ENCODE data around the gene TRIP12. TPM values are rescaled to one million over a fixed set of nuclear protein-coding genes. Genes with fewer than 3 reads are reported as not detected.

The TRIP12 gene
- total and polyA plus RNA-seq, 2 experiments from 2014 or later: 21.5 to 133 TPM

GRCh38 chr2:229734410-229734809 lies 187.4 kb downstream of the TRIP12 start:
- H3K4me1 ChIP-seq (ENCODE audit: insufficient read depth): peaks cover 13% of the 10 kb centered on the region
- H3K36me3 Mint-ChIP-seq (ENCODE audit: low read depth): peaks cover 23% of the 10 kb centered on the region
- H3K4me2 ChIP-seq: peak overlapping the region; percentile 1; the same call in 1 of the 2 replicates
- no peaks in the 10 kb centered on the region for H3K79me2 ChIP-seq (replicated peaks; ENCODE audit: insufficient read depth)
- H3F3A ChIP-seq (replicated peaks; ENCODE audit: low read depth): 0 out of 2 replicates have a peak, but pooled peaks cover 4% of the 10 kb centered on the region
- no peaks in the 10 kb centered on the region for H4K20me1 ChIP-seq (replicated peaks; ENCODE audit: insufficient read depth)
- TF ChIP-seq ZNF462 (CRISPR knock-in tag; IDR thresholded peaks at IDR 0.05) (no peak), ZNF114 (CRISPR knock-in tag; IDR thresholded peaks at IDR 0.05) (no peak), POLR2AphosphoS5 (IDR thresholded peaks at IDR 0.05; ENCODE audit: low read depth) (no peak), JUNB (IDR thresholded peaks at IDR 0.05; ENCODE audit: unreplicated experiment) (no peak), CTCF (conservative IDR thresholded peaks at IDR 0.05; ENCODE audit: low read depth in 2 of 2) (no peak), EZH2phosphoT487 (IDR thresholded peaks at IDR 0.05; ENCODE audit: unreplicated experiment) (no peak), STAT1 (IDR thresholded peaks at IDR 0.05; ENCODE audit: unreplicated experiment) (no peak), REST (IDR thresholded peaks at IDR 0.05; ENCODE audit: unreplicated experiment) (no peak), ZNF331 (CRISPR knock-in tag; IDR thresholded peaks at IDR 0.05; ENCODE audit: low read depth) (no peak), CREB1 (CRISPR knock-in tag; IDR thresholded peaks at IDR 0.05; ENCODE audit: low read depth) (no peak), NANOG (IDR thresholded peaks at IDR 0.05; ENCODE audit: borderline replicate concordance) (no peak), EZH2 (IDR thresholded peaks at IDR 0.05; ENCODE audit: low read depth, unreplicated experiment) (no peak), ETS1 (IDR thresholded peaks at IDR 0.05) (no peak)
- ATAC-seq: peak; percentile 21; the same call in 1 of the 3 replicates
- DNase-seq (ENCODE audit: low spot score): peak; percentile 37
- no peak overlapping the region for H3K4me3 Mint-ChIP-seq
- H3K27ac ChIP-seq (ENCODE audit: low read depth): peak overlapping the region; percentile 90
- peaks cover 25% of the 10 kb centered on the region for H3K4me1 Mint-ChIP-seq
- H3K27me3 ChIP-seq (ENCODE audit: insufficient read depth): no peaks in the 10 kb centered on the region
- peaks cover 1% of the 10 kb centered on the region for H3K27me3 Mint-ChIP-seq (ENCODE audit: insufficient read depth, low read depth, poor library complexity)
- no peak overlapping the region for H2AFZ ChIP-seq
- peaks cover 13% of the 10 kb centered on the region; the same call in 1 of the 2 replicates for H3K36me3 ChIP-seq (ENCODE audit: insufficient read depth)
- H3K4me3 ChIP-seq: no peak overlapping the region
- H3K9me3 Mint-ChIP-seq: peaks cover 33% of the 10 kb centered on the region
- peak overlapping the region; percentile 85; the same call in 1 of the 2 replicates for H3K27ac Mint-ChIP-seq
- peaks cover 2% of the 10 kb centered on the region; the same call in 1 of the 2 replicates for H3K9me2 ChIP-seq (ENCODE audit: insufficient read depth)

All from GM23338 (cell line).